Measurements from ENCODE around the gene LIPK.
"Not testable (repeated sequence)": the region's sequence is repeated elsewhere in the genome, so short reads cannot be mapped to it uniquely, and the experiment has no call there.

Gene LIPK, protein sequence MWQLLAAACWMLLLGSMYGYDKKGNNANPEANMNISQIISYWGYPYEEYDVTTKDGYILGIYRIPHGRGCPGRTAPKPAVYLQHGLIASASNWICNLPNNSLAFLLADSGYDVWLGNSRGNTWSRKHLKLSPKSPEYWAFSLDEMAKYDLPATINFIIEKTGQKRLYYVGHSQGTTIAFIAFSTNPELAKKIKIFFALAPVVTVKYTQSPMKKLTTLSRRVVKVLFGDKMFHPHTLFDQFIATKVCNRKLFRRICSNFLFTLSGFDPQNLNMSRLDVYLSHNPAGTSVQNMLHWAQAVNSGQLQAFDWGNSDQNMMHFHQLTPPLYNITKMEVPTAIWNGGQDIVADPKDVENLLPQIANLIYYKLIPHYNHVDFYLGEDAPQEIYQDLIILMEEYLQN

DNA sequence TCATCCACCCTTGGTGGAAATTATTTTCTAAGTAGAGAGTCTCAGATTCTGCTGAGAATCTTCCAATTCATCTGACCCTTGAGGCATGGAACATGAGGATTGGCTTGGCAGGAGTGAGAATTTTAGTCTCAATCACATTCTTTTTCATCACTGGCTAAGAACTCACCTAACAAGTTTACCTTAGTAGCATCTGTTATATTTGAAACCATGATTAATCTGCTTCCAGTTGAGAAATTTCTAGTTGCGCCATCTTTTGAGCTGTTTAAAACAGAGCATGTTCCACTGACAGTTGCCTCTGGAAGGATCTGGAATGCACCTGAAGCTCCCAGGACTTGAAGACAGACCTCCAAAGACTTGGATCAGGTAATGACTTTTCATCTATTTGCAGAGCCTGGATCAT, at the start of gene LIPK:
Gene LIPK (plus strand): TSS at position 292 of the 400 bp plus-strand sequence. CDS start 18,295 bp downstream, outside the sequence.
- no peak for DNase-seq (ENCODE audit: low read depth in 2 of 2)

DNA sequence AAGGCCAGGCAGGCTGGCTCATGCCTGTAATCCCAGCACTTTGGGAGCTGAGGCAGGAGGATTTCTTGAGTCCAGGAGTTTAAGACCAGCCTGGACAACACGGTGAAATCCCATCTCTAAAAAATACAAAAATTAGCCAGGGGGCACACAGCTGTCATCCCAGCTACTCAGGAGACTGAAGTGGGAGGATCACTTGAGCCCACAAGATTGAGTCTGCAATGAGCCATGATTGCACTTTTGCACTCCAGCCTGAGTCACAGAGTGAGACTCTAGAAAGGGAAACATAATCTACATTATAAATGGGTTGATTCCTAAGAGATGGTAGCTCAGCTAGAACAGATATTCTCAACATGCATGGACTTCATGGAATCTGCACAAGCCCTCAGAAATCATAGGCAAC, 48.1 kb upstream of the LIPK start:
- DNase-seq (ENCODE audit: low read depth in 2 of 2): no peak

DNA sequence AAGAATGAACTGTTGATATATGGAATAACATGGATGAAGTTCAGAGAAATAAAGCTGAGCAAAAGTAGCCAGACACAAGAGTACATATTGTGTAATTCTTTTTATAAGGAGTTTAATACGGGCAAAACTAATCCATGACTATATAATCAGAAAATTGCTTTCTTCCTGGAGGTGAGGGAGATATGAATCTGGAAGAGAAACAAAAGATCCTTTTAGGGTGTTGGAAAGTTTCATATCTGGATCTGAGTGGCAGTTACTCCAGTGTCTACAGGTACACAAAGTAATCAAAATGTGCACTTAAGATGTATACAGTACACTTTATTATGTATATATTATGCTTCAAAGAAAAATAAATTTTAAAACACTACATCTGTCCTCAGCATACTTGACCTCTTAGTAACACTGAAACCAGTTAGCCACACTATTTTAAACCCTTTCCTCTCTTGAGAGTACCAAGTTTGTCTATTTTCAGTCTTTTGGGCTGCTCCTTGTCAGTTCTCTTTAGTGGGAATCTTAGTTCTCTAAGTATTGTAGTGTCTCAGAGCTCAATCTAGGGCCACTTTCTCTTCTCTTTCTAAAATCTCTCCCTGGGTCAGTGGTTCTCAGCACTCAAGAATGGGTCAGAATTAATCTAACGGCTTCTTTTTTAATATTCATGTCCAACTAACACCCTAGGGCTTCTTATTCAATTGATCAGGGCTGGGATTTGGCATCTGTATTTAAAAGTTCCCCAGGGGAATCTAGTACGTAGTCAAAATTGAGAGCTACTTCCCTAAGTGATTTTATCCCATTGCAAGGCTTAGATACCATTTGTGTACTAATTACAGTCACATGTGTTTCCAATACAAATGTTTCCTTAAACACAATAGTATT, 46.1 kb upstream of the LIPK start:
- DNase-seq (ENCODE audit: low read depth in 2 of 2): no peak

DNA sequence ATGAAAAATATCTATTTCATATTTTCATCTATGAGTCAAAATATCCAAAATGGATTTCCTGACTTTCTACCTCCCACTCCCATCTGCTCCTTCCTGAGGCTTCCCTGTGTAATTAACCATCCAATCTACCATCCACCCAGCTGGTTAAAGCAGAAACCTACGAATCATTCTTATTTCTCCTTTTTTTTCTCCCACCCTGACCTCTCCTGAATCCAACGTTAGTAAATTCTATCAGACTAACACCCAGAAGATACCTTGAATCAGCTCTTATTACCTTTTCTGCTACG, 45.5 kb upstream of the LIPK start:
- DNase-seq (ENCODE audit: low read depth in 2 of 2): no peak

DNA sequence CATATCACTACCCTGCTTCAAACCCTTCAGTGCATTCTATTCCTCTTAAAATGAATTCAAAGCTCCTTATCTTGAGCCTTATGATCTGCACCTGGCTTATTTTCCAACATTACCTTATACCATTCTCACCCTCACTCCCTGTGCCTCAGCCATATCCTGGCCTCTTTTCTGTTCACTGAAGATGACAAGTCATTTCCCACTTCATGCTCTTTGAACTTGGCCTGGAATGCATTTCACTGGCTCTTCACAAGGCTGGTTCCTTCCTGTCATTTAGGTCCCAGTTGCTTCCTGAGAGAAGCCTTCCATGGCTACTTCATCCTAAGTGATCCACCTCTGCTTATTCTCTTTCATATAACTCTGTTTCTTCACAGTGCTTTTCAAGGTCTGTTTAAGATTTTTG, 45.0 kb upstream of the LIPK start:
- no peak for DNase-seq (ENCODE audit: low read depth in 2 of 2)

DNA sequence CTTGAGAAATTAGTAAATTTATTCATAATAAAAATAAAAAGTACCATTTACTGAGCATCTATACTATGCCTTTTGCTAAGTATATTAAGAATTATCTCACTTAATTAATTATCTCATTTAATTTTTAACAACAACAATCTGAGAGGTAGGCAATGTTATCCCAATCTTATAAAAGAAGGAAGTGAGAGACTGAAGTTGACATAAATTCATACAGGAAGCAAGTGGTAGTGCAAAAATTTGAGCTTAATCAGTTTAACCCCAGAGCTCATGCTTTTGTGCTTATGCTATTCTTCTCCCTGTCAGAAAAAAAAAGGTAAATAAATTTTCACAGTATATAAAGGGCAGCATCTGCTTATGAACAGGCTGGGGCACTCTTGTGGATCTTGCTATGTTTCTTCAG, 44.5 kb upstream of the LIPK start:
- no peak for DNase-seq (ENCODE audit: low read depth in 2 of 2)

DNA sequence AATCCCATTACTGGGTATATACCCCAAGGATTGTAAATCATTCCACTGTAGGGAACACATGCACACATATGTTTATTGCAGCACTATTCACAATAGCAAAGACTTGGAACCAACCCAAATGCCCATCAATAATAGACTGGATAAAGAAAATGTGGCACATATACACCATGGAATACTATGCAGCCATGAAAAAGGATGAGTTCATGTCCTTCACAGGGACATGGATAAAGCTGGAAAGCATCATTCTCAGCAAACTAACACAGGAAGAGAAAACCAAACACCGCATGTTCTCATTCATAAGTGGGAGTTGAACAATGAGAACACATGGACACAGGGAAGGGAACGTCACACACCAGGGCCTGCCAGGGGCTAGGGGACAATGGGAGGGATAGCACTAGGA, 42.9 kb upstream of the LIPK start:
- not testable (repeated sequence) for DNase-seq (ENCODE audit: low read depth in 2 of 2)

DNA sequence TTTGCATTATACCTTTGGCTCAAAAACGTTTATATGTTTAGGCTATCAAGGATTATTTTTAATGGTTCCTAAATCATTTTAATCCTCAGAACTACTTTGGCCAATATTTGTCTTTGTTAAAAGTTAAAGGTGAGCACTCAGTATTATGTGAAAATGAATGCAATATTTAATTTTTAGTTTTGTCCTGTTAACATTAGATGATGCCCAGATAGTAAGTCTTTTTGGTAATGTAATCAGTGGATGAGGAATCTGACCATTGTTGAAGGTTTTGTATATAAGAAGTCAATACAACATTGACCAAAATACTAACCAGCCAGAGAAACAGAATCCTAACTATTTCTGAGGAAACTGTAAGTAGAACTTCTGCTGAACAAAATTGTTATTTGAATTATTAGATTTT, 41.9 kb upstream of the LIPK start, which contains the start of gene LIPF:
Gene LIPF (plus strand): TSS at position 301 of the 400 bp plus-strand sequence. CDS start 2,856 bp downstream, outside the sequence.
- DNase-seq (ENCODE audit: low read depth in 2 of 2): no peak

DNA sequence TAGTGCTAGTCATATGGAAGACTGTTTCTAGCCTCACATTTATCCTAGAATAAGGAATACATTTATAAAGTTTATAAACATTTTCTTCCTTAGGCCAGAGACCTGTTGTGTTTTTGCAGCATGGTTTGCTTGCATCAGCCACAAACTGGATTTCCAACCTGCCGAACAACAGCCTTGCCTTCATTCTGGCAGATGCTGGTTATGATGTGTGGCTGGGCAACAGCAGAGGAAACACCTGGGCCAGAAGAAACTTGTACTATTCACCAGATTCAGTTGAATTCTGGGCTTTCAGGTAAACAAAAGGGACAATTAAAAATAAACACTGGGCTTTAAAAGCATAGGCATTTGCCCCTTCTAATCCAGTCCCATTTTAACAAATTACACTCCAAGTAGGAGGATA, 37.6 kb upstream of the LIPK start:
- DNase-seq (ENCODE audit: low read depth in 2 of 2): no peak

DNA sequence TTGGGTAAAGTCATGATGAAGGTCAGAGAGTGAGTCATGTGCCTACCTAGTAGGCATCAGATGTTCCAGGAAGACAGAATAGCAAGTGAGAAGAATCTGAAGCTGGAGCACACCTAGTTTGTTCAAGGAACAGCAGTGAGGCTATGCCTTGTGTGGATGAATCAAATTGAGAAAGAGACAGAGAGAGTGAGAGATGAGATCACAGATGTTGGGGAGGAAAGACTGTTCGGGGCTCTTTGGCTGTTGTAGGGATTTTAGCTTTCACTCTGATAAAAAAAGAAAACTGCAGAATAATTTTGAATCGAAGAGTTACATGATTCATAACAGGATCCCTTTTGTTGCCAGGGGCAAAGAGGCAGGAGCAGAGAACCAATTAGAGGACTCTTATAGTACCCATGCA, 35.6 kb upstream of the LIPK start:
- DNase-seq (ENCODE audit: low read depth in 2 of 2): no peak

DNA sequence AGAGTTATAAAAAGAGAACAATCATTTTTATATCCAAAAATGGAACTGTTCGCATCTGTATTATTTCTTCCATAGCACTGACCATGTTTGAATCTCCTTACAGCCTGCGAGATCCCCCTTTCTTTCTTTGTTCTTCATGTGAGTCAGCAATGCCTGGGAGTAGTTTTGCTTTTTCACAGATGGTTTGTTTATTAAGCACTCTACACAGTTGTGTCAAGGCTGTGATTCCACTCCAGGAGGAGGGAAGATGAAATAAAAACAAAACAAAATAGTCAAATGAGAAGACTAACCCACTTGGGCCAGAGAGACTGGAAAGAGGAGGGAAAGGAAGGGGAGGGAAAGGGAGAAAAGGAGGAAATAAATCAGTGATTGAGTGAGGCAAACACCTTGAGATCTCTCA, 34.0 kb upstream of the LIPK start:
- DNase-seq (ENCODE audit: low read depth in 2 of 2): no peak

DNA sequence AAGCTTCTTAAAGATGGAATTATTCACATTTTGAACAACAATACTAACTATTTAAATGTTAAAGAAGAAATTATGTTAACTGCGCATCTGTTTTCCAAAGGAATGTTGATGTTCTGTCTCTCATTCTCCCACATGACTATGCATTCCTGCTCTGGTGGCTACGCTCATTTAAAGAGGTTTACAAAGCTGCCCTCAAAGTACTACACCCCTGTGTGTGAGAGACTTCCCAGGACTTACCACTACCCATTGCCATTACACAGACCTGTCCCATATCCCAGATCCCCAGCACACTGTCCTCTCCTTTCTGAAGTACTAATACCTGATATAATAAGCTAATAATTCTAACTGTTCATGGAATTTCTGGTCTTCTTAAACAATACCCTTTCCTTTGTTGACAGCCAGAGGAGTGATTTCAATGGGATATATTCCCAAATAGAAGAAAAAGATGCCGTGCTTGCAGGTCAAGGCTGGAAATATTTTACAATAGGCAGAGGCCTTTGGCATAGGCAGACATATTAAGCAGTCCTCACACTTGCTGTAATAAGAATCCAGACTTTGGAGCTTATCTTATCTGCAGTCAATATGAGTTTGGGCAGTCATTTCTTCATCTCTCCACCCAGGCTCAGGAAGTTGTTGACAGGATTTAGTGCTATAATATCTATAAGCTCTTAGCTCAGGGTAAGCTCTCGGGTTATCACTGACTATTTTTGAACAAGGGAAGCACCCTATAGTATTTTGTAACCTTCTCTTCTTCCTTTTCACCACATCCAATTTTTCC, 29.6 kb upstream of the LIPK start:
- no peak for DNase-seq (ENCODE audit: low read depth in 2 of 2)

DNA sequence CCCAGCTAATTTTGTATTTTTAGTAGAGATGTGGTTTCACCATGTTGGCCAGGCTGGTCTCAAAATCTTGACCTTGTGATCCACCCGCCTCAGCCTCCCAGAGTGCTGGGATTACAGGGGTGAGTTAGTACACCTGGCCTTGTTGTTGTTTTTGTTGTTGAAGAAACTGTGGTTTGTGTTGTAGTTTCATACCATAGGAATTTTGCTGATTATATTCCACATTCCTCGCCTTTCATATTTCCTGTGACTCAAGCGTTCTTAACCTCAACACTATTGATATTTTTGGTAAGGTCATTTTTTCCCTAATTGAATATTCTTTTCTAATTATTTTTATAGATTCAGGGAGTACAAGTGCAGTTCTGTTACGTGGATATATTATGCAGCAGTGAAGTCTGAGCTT, 25.1 kb upstream of the LIPK start:
- no peak for DNase-seq (ENCODE audit: low read depth in 2 of 2)

DNA sequence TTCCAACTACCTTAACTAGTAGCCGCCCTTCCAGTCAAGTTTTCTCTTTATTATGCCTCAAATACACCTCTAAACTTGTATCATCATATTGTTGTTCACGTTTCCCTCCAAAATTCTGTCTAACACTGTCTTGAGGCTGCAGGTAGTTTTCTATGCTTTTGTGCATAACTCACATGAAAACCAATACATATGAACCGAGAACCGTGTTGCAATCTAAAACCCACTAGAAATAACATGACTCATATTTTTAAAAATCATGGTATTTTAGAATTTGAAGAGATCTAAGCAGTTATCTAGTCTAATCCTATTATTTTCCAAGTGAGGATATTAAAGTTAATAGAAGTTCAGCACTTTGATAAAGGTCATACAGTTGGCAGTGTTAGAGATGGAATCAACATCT, 23.6 kb upstream of the LIPK start:
- no peak for DNase-seq (ENCODE audit: low read depth in 2 of 2)

DNA sequence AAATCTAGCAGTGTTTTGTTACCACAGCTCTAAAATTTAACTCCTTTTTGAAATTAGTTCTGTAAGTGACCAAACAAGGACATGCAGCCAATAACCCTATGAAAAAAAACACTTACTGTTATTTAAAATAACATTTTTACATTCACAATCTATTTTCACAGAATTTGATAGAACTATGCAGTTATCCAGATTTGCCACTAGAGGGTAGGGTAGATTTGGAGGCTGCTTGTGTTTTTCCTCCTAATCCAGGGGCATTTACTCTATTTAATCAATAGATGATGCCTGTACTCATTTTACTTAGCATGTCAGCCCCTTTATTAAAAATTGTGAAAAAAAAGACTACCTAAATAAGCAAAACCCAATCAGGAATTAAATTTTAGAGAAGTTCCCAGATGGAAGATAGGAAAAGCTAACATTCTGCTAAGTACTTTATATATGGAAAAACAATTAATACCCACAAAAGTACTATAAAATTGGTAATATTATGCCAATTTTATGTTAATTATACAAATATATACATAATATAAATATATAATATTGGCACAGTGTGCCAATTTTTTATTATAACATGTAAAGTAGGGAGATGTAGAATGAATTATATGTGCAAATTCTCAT, 18.1 kb upstream of the LIPK start:
- DNase-seq (ENCODE audit: low read depth in 2 of 2): no peak

DNA sequence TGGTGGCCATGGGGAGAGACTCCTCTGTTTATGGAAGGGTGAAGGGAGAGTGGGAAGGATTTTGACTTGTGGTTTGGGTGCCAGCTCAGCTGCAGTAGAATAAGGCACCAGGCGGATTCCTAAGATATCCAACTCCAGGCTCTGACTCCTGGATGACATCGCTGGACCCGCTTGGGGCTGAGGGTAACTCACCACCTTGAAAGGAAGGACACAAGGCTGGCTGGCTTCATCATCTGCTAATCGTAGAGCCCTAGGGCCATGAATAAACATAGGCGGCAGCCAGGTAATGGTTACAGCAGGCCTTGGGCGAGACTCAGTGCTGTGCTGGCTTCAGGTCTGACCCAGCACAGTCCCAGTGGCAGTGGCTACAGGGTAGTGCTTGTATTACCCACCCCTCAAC, 16.7 kb upstream of the LIPK start:
- DNase-seq (ENCODE audit: low read depth in 2 of 2): no peak

DNA sequence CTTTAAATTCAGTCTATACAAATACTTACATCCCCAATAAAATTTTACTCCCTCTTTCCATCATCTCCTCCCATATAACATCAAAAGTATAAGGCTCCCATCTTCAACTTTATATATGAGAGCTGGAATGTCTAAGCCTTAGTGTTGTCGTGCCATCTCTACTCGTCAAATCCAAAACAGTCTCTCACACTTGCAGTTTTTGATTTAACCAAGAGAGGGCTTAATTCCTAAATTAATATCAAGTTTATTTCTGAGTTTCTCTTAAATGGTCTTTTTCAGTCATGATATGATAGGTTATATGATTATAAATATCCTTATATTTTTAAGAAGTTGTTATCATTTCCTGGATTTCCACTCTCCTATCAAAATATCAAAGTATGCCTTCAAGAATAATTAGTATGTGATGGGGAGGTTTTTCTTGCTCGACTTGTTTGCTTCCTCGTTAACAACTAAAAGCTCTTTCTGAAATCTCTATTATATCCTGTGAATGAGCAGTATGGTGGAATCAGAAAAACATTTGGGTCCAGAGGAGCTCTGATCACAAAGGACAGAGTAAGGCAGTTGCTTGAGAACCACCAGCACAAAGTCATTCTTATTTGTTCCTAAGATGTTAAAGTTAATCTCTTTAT, 12.5 kb upstream of the LIPK start:
- DNase-seq (ENCODE audit: low read depth in 2 of 2): no peak

DNA sequence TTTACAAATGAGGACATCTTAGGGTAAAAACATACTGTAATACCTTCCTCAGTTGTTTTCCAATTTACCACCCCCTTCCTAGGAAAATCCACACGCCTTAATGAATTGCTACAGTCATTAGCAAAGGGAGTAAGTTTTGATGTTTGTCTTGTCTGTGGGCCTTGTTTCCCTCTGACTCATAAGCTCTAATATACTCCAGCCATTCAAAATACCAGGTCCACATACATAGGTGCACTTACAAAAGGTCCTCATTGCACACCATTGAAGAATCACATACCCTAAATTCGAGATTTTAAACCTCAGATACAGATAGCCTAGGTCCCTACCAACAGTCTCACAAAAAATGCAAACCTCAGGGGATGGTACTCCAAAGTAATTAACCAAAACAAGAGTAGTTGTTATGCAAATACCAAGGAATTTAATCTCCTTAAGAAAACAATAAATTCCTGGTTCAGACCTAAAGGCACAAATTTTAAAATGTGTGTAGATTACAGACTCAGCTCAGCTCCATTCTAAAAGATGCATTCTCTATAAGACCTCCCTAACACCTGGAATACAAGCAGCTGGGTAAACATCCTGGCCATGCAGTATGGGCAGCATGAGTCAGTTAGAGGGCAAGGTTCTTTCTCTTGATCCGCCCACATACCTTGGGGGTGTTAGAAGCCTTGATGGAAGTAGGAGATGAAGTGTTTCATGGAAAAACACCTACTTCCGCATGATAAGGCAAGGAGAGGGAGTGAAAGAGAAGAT, 3.0 kb upstream of the LIPK start:
- DNase-seq (ENCODE audit: low read depth in 2 of 2): no peak

DNA sequence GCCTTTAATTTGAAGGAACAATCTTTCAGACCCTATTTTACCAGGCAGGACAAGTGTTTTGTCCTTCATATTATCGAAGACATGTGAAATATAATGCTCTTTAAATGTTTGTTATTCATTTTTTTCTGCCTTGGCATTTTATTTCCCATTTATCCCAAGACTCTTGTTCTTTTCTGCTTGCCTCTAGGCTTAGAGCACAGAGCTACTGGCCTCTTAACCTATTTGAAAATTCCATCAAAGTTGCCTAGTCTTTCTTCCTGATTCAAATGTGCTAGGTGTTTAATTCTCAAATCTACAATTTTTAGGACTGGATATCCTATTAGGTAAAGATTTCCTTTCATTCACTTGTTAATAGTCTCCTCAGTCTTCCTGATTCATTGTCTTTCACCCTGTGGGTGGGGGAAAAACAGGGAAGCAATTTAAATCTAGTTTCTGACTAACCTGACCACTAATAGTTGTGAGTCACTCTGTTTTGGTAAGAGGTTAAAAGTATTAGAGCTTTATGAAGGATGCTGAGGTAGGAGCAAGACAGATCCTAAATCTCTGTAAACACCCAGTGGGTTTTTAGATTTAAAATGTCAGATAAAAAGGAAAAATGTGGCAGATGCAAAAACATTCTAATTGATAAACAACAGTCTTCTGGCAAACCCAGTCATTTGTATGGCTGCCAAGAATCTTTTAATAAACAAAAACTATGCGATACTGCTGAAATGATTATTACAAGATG, 1.5 kb downstream of the LIPK start:
- DNase-seq (ENCODE audit: low read depth in 2 of 2): no peak

DNA sequence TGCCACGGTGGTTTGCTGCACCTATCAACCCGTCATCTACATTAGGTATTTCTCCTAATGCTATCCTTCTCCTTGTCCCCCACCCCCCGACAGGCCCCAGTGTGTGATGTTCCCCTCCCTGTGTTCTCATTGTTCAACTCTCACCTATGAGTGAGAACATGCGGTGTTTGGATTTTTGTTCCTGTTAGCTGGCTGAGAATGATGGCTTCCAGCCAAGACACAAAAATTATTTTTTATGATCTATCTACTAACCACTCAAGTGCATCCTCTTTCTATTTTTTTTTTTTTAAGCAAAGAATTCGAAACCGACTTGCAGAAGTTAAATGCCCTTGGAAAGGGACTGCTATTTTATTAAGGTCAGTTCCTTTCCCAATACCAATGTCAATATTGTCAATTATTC, 3.3 kb downstream of the LIPK start:
- not testable (repeated sequence) for DNase-seq (ENCODE audit: low read depth in 2 of 2)

Measured in stimulated activated CD8-positive, alpha-beta memory T cell treated with anti-CD3 and anti-CD28 coated beads, Interleukin-7, amount 100 ng/mL, for 4 hours (primary cell).